Lower leg skin (tissue), 3 donors: ENCODE data around the gene NOTCH1.

Experiments used
- POLR2A ChIP-seq, 2 donors: fragments of 450-650 bp; IDR thresholded peaks; one replicate each; pipeline ENCODE4 v1.6.1; 2016 to 2017; ENCODE audit warnings: antibody characterized with exemption in 2 of 2, mild to moderate bottlenecking in 1 of 2, moderate library complexity in 1 of 2
- TF ChIP-seq, protein P1 (sequence below), 3 donors: fragments of 450-650 bp; IDR thresholded peaks; one replicate each; pipeline ENCODE4 v1.5.1; 2016; ENCODE audit warnings: antibody characterized with exemption in 3 of 3, mild to moderate bottlenecking in 3 of 3, moderate library complexity in 2 of 3

DNA sequence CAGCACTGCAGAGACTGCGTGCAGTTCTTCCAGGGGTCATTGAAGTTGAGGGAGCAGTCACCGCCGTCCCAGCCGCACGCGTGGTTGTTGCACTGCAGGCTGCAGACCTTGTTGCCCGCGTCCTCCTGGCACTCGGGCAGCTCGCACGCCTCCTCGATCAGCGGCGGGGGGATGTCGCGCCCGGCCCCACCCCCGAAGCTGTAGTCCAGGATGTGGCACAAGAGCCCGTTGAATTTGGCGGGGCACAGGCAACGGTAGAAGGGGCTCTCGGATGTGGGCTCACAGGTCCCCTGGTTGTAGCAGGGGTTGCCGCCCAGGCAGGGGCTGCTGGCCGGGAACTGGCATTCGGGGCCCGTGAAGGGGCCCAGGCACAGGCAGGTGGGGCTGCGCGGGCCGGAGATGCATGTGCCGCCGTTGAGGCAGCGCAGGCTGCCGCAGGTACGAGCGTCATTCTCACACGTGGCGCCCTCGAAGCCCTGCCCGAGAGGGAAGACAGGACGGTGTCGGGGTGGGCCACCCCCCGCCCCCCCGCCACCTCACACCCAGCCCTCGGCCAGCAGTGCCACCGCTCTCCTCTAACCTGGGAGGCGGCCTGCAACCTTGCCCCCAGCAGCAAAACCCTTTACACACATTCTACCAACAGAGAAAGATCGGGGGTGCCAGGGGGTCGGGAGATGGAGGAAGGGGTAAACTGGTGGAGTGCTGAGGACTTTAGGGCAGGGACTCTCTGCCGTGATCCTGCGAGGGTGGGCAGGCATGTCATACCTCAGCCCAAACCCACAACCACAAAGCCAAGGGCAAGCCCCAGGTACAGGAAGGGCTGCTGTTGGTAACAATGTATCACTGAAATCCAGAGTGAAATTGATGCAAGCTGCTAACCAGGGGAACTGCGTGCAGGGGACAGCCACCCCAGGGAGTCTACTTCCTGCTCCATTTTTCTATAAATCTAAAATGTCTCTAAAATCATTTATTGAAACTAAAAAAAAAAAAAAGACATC lies 40.1 kb downstream of the NOTCH1 start:
- TF ChIP-seq, protein P1, sequence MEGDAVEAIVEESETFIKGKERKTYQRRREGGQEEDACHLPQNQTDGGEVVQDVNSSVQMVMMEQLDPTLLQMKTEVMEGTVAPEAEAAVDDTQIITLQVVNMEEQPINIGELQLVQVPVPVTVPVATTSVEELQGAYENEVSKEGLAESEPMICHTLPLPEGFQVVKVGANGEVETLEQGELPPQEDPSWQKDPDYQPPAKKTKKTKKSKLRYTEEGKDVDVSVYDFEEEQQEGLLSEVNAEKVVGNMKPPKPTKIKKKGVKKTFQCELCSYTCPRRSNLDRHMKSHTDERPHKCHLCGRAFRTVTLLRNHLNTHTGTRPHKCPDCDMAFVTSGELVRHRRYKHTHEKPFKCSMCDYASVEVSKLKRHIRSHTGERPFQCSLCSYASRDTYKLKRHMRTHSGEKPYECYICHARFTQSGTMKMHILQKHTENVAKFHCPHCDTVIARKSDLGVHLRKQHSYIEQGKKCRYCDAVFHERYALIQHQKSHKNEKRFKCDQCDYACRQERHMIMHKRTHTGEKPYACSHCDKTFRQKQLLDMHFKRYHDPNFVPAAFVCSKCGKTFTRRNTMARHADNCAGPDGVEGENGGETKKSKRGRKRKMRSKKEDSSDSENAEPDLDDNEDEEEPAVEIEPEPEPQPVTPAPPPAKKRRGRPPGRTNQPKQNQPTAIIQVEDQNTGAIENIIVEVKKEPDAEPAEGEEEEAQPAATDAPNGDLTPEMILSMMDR (IDR thresholded peaks at IDR 0.05): no peak
- no peak for TF ChIP-seq POLR2A (IDR thresholded peaks at IDR 0.05)
